ENCODE results near the gene TRIM59.

The TRIM59 gene, protein sequence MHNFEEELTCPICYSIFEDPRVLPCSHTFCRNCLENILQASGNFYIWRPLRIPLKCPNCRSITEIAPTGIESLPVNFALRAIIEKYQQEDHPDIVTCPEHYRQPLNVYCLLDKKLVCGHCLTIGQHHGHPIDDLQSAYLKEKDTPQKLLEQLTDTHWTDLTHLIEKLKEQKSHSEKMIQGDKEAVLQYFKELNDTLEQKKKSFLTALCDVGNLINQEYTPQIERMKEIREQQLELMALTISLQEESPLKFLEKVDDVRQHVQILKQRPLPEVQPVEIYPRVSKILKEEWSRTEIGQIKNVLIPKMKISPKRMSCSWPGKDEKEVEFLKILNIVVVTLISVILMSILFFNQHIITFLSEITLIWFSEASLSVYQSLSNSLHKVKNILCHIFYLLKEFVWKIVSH

GRCh38 chr3:160449636-160450598 lies at the start of gene TRIM59:
Gene TRIM59 (minus strand): TSS chr3:160449786. CDS start chr3:160439183, 10,603 bp downstream.
- peak; percentile 100 for DNase-seq

GRCh38 chr3:160498202-160498601 lies 48.6 kb upstream of the TRIM59 start:
- DNase-seq = no peak

DNA sequence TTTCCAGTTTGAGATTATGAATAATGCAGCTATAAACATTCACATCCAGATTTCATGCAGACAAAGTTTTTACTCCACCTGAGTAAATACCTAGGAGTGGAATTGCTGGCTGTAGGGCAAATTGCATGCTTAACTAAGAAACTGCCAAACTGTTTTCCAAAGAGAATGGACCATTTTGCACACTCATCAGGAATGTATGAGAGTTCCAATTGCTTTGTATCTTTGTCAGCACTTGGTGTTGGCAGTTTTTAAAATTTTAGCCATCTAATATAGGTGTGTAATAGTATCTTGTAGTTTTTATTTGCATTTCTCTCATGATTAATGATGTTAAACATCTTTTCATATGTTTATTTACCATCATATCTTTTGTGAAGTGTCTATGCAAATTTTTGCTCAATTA lies 40.6 kb upstream of the TRIM59 start:
- no peak for DNase-seq

GRCh38 chr3:160486459-160486869 lies 36.9 kb upstream of the TRIM59 start:
- DNase-seq = peak; percentile 74

GRCh38 chr3:160482796-160483195 lies 33.2 kb upstream of the TRIM59 start:
- no peak for DNase-seq

DNA sequence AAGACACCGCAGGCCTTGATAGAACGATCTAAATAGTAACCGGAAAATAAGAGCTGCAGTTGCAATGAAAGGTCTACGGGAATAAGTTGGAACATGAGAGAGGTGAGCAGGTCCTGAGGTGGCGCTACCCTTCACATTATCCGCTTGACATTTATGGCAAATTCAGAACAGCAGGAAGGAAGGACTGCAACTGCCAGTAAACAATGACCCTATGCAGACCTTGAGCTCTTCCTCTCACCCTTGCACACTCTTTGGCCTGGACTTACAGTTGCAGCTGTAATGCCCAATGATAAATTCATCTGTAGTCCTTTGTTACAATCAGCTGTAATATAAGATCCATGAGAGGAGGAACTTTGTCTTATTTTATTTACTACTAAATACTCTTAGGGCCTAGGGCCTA lies 32.3 kb upstream of the TRIM59 start:
- DNase-seq = no peak

DNA sequence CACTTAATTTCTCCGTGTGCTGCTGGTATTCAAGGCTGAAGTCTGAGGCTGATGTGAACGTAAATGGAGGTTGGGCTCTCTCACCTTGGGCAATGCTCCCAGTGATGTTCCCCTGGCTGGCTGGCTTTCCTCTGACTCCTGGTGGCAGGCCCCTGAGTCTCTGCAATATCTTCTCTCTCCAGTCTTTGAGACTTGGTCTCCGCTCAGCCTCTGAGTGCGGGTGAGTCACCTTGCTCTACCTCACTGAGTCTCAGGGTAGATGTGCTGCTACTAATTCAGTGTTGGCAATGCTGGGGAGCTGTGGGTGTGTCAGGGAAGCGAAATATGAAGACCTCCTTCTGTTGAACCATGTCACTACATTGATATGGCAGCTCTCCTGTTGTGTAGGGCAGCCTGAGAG lies 31.3 kb upstream of the TRIM59 start:
- DNase-seq = no peak

DNA sequence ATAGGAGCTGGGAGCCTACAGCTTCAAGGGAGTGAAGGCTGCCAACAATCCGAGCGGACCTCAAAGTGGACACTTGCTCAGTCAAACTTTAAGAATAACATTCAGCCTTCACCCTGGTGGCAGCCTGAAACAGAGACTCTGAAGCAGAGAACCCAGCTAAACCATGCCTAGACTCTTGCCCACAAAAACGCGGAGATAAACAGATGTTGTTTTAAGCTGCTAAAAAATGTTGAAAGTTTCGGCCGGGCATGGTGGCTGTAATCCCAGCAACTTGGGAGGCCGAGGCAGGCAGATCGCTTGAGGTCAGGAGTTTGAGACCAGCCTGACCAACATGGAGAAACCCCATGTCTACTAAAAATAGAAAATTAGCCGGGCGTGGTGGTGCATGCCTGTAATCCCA lies 29.8 kb upstream of the TRIM59 start:
- no peak for DNase-seq

DNA sequence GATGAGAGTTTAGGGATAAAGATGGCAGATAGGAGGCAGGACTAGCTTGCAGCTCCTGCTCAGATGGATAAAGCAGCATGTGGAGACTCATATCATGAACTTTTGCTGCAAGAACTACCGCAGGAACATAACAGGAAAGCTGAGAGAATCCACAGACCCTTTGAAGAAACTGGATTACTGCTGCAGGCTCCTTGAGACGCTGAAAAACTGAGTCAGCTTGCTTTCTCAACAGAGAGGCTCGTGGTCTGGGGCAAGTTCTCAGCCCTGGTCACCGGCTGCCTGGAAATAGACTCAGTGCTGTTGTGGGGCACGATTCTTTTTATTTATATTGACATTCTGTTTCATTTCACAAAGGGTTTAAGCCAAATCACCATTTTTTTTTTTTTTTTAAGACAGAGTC lies 28.8 kb upstream of the TRIM59 start:
- no peak for DNase-seq

GRCh38 chr3:160477750-160478149 lies 28.2 kb upstream of the TRIM59 start:
- DNase-seq = no peak

DNA sequence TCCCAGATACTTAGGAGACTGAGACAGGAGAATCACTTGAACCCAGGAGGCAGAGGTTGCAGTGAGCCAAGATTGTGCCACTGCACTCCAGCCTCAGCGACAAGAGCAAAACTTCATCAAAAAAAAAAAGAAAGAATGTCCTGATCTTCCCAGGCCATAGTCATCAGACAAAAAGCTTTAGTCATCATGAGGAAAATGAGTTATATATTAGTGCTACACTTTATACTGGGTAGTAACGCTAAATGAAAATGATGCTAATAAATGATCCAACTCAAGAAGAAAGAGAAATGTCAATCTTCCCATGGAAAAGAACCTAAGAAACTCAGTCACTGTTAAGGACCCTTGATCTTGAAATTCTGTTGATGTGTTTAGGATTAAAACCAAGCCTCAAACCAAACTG lies 26.3 kb upstream of the TRIM59 start:
- DNase-seq = no peak

- no peak for DNase-seq
These were observed 25.6 kb upstream of the TRIM59 start for GRCh38 chr3:160475153-160475552.

DNA sequence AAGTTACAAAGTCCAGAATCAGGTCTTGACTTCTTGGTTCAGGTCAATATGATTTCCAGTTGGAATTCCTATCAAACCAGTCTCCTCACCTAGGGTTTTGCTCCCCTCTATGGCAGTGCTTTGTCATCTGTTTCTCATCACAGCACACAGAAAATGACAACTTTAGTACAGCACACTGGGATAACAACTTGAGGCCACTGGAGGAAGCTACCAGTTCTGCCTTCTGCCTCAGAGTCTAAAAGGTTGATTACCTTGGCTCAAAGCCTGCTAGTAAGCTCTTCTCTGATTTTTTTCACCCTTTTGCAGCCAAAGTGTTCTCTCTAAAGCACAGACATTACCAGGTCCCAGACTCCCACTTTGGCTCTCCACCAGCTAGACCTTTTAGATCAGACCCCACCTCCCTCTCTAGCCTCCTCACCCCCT lies 24.8 kb upstream of the TRIM59 start:
- no peak for DNase-seq

- no peak for DNase-seq
These were observed 24.4 kb upstream of the TRIM59 start for GRCh38 chr3:160473978-160474377.

GRCh38 chr3:160473221-160473620 lies 23.6 kb upstream of the TRIM59 start:
- DNase-seq = no peak

GRCh38 chr3:160472344-160472743 lies 22.8 kb upstream of the TRIM59 start:
- no peak for DNase-seq

- no peak for DNase-seq
These were observed 22.3 kb upstream of the TRIM59 start for GRCh38 chr3:160471892-160472291.

DNA sequence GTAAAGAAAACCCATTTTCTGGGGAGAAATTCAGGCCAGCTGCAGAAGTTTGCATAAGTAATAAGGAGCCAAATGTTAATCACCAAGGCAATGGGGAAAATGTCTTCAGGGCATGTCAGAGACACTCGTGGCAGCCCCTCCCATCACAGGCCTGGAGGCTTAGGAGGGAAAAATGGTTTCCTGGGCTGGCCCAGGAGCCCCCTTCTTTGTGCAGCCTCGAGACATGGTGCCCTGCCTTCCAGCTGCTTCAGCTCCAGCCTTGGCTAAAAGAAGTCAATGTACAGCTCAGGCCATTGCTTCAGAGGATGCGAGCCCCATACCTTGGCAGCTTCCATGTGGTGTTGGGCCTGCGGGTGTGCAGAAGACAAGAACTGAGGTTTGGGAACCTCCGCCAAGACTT lies 20.6 kb upstream of the TRIM59 start:
- DNase-seq = no peak

DNA sequence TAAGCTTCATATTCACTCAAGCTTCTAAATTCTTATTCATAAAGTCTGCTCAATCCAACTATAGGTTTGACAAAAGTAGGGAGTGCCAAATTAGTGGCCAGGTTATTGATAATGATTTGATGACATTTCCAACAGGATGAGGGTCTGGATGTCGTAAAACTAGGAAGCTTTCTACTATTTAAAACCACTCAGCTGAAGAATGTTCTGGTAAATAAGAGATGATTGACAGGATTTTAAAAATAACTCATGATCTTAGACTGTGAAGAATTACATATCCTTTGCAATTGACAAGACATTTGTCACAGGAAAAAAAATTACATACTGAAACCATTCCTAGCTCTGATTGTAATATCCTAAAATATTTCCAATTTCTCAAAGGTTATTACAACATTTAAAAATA lies 15.4 kb upstream of the TRIM59 start:
- DNase-seq = no peak

- DNase-seq = no peak
These were observed 14.7 kb upstream of the TRIM59 start for GRCh38 chr3:160464321-160464720.

GRCh38 chr3:160460033-160460432 lies 10.4 kb upstream of the TRIM59 start:
- no peak for DNase-seq

DNA sequence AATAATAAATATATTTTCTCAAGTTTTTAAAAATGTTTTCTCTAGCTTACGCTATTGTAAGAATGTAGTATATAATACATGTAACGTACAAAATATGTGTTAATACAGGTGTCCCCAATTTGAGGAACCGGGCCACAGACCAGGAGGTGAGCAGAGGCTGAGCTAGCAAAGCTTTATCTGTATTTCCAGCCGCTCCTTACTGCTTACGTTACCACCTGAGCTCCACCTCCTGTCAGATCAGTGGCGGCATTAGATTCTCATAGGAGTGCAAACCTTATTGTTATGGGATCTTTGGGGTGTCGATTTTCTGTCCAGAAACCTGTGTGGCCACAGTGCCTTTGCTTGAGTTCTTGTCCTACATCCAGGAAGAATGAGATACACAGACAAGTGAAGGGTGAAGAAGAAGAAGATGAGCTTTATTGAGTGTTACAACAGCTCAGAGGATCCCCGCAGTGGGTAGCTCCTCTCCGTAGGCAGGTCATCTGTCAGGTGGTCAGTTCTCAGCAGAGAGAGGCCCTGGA lies 9.9 kb upstream of the TRIM59 start:
- DNase-seq = no peak

DNA sequence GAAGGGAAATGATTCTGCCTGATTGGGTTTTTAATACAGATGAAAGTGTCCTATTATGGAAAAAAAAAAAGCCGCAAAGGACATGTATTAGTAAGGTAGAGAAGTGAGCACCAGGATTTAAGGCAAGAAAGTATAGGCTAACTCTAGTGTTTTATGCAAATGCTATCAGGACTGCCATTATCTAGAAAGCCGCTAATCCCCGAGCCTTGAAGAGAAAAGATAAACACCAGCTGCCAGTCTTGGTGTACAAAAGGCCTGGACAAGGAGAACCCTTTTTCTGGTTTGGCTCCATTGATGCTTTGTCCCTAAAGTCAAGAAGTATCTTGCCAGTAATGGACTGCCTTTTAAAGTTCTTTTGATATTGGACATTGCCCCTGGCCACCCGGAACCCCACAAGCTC lies 8.6 kb upstream of the TRIM59 start:
- no peak for DNase-seq

- DNase-seq = no peak
These were observed 6.3 kb upstream of the TRIM59 start for GRCh38 chr3:160455846-160456245.

All from RPMI8226 (cell line).